Esophagus squamous epithelium (tissue), 5 donors: ENCODE data around the gene KRTAP12-3. TPM values are rescaled to one million over a fixed set of nuclear protein-coding genes. Genes with fewer than 3 reads are reported as not detected.

Experiments used
- DNase-seq: peaks from one replicate; lab custom pipeline; 2025; lab: John Stamatoyannopoulos, UW
- H3K27ac ChIP-seq, 4 donors: fragments of 200-600 bp; sonication (generic); one replicate each; pipeline ENCODE4 v1.5.1; 2016 to 2019; ENCODE audit warnings: mild to moderate bottlenecking in 1 of 4
- H3K27me3 ChIP-seq, 4 donors: fragments of 200-600 bp; sonication (generic); 1 replicate in 3 of 4; 2 replicates in 1 of 4; pipeline versions ENCODE4 v1.5.1 to v1.6.0; 2017 to 2021; ENCODE audit warnings: antibody characterized with exemption in 1 of 4
- H3K36me3 ChIP-seq, 3 donors: fragments of 200-600 bp; sonication (generic); one replicate each; pipeline ENCODE4 v1.5.1; 2016 to 2019
- H3K4me1 ChIP-seq, 3 donors: fragments of 200-600 bp; sonication (generic); one replicate each; pipeline ENCODE4 v1.5.1; 2017 to 2019
- H3K4me3 ChIP-seq, 4 donors: fragments of 200-600 bp; sonication (generic); 1 replicate in 3 of 4; 2 replicates in 1 of 4; pipeline ENCODE4 v1.5.1; 2016 to 2019; ENCODE audit warnings: mild to moderate bottlenecking in 2 of 4, moderate library complexity in 1 of 4
- H3K9me3 ChIP-seq, 3 donors: fragments of 200-600 bp; sonication (generic); one replicate each; pipeline ENCODE4 v1.5.1; 2016 to 2019
- CTCF ChIP-seq, 6 experiments: fragments of 450-650 bp in 4 of 6; fragments of 200-600 bp in 2 of 6; sonication (generic) in 2 of 6; IDR thresholded peaks; one replicate each; pipeline ENCODE4 v1.5.1; 2016 to 2019; ENCODE audit warnings: antibody characterized with exemption in 6 of 6, mild to moderate bottlenecking in 4 of 6, moderate library complexity in 4 of 6
- POLR2A ChIP-seq, 4 donors: fragments of 450-650 bp; IDR thresholded peaks; one replicate each; pipeline ENCODE4 v1.6.1; 2017; ENCODE audit warnings: antibody characterized with exemption in 4 of 4, mild to moderate bottlenecking in 4 of 4, moderate library complexity in 3 of 4
- WGBS, 2 donors: methylation state at CpG; one replicate each; pipeline ENCODE4 v1.1.5; 2018; 5-methylcytosine and 5-hydroxymethylcytosine counted together
- intact Hi-C: fragments of 100-400 bp; cut with DNase I; formaldehyde crosslinking; loops from one replicate; pipeline ENCODE4 v1.15.0; 2022
- total RNA-seq, 4 donors: library from RNA; depleted of rRNA; stranded (reverse); fragments of >200 nt; gene quantifications; one replicate each; pipeline ENCODE4 v1.1.0, GENCODE V29; 2016
- donor health status: DM: yes; HTN: yes; CAD: no.

KRTAP12-3 gene
- total RNA-seq, 4 donors from 2014 or later, result not detected

- WGBS, 2 donors, result 32 to 44% methylated on average over 7 to 12 of the region's 12 CpGs
- no peak for TF ChIP-seq POLR2A (IDR thresholded peaks at IDR 0.05)
- no peak for TF ChIP-seq CTCF (IDR thresholded peaks at IDR 0.05)
- no peaks in the 10 kb centered on the region for H3K4me1 ChIP-seq
- no peak overlapping the region for H3K27ac ChIP-seq
- no peak overlapping the region for H3K4me3 ChIP-seq
- peaks cover 0 to 7% (median 5%) of the 10 kb centered on the region in 3 donors for H3K9me3 ChIP-seq
- intact Hi-C loops, result no loop called here
- no peak for DNase-seq
- no peaks in the 10 kb centered on the region for H3K36me3 ChIP-seq
- H3K27me3 ChIP-seq, result peaks cover 0 to 100% (median 6%) of the 10 kb centered on the region in 4 donors
These were observed 43.8 kb downstream of the KRTAP12-3 start for GRCh38 chr21:44701541-44701940.

DNA sequence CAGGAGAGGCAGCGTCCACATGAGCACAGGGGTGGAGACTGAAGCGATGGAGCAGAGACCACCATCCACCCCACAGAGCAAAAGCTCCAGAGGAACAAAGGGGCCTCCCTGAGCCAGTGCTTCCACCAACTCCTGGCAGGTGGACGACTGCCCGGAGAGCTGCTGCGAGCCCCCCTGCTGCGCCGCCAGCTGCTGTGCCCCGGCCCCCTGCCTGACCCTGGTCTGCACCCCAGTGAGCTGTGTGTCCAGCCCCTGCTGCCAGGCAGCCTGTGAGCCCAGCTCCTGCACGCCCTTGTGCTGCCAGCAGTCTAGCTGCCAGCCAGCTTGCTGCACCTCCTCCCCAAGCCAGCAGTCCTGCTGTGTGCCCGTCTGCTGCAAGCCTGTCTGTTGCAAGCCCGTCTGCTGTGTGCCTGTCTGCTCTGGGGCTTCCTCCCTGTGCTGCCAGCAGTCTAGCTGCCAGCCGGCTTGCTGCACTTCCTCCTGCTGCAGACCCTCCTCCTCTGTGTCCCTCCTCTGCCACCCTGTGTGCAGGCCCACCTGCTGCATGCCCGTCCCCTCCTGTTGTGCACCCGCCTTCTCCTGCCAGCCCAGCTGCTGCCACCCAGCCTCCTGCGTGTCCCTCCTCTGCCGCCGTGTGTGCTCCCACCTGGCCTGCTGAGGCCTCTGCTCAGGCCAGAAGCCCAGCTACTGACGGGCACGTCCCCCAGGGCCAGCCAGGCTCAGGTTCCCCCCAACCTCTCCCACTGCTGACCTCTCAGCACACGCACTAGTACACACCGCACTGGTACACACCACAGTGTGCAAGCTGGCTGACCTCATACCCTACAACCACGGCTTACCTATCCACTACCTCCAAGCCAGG, 44.6 kb downstream of the KRTAP12-3 start:
- H3K27me3 ChIP-seq, result peaks cover 0 to 100% (median 13%) of the 10 kb centered on the region in 4 donors
- peaks cover 0 to 7% (median 5%) of the 10 kb centered on the region in 3 donors for H3K9me3 ChIP-seq
- no peak overlapping the region for H3K27ac ChIP-seq
- H3K4me3 ChIP-seq, result no peak overlapping the region
- TF ChIP-seq CTCF (IDR thresholded peaks at IDR 0.05), result no peak
- TF ChIP-seq POLR2A (IDR thresholded peaks at IDR 0.05), result no peak
- intact Hi-C loops, result no loop called here
- WGBS, 2 donors, result 73 to 77% methylated on average over 12 to 13 of the region's 22 CpGs
- no peak for DNase-seq
- no peaks in the 10 kb centered on the region for H3K4me1 ChIP-seq
- no peaks in the 10 kb centered on the region for H3K36me3 ChIP-seq

DNA sequence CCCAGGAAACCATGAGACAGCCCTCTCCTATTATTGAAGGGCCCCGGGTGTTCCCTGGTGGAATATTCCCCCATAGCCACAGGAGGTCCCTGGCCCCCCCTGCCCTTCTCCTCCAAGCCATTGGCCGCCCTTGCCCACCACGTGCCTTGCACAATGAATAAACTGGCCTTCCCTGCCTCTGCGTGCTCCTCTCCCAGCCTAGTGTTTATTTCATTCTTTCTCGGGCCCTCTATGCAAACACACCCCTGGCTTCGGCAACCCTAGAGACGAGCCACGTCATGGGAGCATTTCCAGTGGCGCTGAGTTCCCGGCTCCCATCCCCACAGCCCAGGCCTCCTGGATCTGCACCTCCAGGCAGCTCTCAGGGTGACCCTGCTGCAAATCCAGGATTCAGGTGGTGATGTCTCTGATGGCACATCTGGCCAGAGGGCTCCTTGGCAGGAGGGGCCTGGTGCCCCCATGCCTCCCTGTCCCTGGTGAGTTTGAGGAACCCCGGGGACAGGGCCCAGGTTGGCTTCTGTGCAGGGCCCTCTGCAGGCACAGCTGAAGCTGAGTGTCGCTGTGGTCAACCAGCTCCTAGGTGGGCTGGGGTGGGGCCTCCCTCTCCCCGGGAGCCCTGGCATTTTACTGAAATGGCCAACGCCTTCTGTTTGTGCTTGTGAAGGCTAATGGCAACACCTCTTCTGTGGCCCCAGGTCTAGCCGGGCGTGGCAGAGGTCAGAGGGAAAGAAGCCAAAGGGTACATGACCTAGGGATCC, 45.4 kb downstream of the KRTAP12-3 start:
- intact Hi-C loops, result no loop called here
- Histone ChIP-seq H3K27me3 (peaks cover 0 to 100% (median 16%) of the 10 kb centered on the region in 4 donors), H3K9me3 (peaks cover 0 to 7% (median 5%) of the 10 kb centered on the region in 3 donors), H3K4me1 (no peaks in the 10 kb centered on the region), H3K4me3 (no peak overlapping the region), H3K27ac (no peak overlapping the region), H3K36me3 (no peaks in the 10 kb centered on the region)
- 29 to 52% methylated on average over 8 to 10 of the region's 16 CpGs for WGBS, 2 donors
- TF ChIP-seq CTCF (IDR thresholded peaks at IDR 0.05), result no peak
- TF ChIP-seq POLR2A (IDR thresholded peaks at IDR 0.05), result no peak
- no peak for DNase-seq

DNA sequence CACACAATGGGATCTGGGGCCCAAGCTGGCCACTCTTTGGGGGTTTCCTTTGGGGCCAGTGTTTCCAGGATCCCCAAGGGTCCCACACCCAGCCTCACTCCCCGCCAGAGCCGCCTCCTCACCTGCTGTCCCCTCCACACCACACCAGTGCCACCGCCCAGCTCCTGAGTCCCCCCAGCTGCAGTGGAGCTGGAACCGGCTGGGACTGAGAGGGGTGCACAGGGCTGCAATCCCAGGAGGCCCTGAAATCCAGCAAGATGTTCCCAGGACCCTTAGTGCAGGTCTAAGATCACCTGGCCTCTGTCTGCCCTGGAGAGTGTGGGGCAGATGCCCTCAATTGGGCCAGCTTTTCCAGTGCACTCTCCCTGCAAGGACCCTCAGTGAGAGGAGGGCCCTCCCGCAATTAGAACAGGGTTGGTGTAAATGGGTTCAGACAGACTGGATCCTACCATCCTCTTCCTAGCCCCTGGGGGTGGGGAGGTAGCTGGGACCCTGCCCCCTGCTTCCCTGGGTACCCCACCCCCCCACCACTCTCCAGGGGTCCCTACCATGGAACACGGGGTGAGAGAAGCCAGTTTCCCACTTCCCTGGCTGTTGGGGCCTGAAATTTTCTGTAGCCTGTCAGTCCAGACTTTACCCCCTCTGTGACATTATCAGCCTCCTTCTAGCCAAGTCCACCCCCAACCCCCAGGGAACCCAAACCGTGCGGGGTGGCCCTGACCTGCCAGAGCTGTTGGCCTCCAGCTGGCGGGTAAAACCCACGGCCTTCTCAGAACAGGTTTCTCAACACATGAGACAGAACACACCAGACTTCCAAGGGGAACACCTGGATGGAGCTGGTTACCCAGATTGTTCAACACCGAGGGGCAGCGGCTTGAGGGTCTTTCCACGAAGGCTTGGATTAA, 46.3 kb downstream of the KRTAP12-3 start:
- intact Hi-C loops, result no loop called here
- TF ChIP-seq POLR2A (IDR thresholded peaks at IDR 0.05) (no peak), CTCF (IDR thresholded peaks at IDR 0.05) (no peak)
- peaks cover 0 to 8% (median under 1%) of the 10 kb centered on the region in 3 donors for H3K4me1 ChIP-seq
- H3K4me3 ChIP-seq, result no peak overlapping the region
- H3K9me3 ChIP-seq, result peaks cover 0 to 7% (median 5%) of the 10 kb centered on the region in 3 donors
- H3K36me3 ChIP-seq, result no peaks in the 10 kb centered on the region
- H3K27ac ChIP-seq, result no peak overlapping the region
- peaks cover 0 to 100% (median 19%) of the 10 kb centered on the region in 4 donors for H3K27me3 ChIP-seq
- 41 to 63% methylated on average over 3 to 6 of the region's 13 CpGs for WGBS, 2 donors
- DNase-seq, result no peak
